HG02678 (cell line): Measurements from ENCODE around the gene SIDT2.

Experiments
- ATAC-seq: cut with Tn5 transposase; IDR thresholded peaks from one replicate; pipeline ENCODE4 v1.9.1; 2021; ENCODE audit warnings: mild to moderate bottlenecking, moderate library complexity; ENCODE audit not compliant: unreplicated experiment

The SIDT2 gene

GRCh38 chr11:117220568-117220967 lies 42.0 kb downstream of the SIDT2 start:
- ATAC-seq = no peak

GRCh38 chr11:117220999-117221774 lies 42.6 kb downstream of the SIDT2 start:
- ATAC-seq = no peak

- ATAC-seq = no peak
Observed at GRCh38 chr11:117221775-117222517, 43.4 kb downstream of the SIDT2 start.

- no peak for ATAC-seq
Observed at GRCh38 chr11:117222991-117223740, 44.6 kb downstream of the SIDT2 start.

GRCh38 chr11:117223741-117224689 lies 45.5 kb downstream of the SIDT2 start:
- ATAC-seq = no peak

GRCh38 chr11:117225553-117226170 lies 47.1 kb downstream of the SIDT2 start:
- ATAC-seq = no peak

GRCh38 chr11:117226388-117227385 lies 48.1 kb downstream of the SIDT2 start:
- no peak for ATAC-seq

- ATAC-seq = no peak
Observed at GRCh38 chr11:117228091-117228490, 49.5 kb downstream of the SIDT2 start.

- ATAC-seq = no peak
Observed at GRCh38 chr11:117229411-117229810, 50.9 kb downstream of the SIDT2 start.

GRCh38 chr11:117229931-117230285 lies 51.4 kb downstream of the SIDT2 start:
- no peak for ATAC-seq

- ATAC-seq = no peak
Observed at GRCh38 chr11:117230286-117230961, 51.9 kb downstream of the SIDT2 start.

GRCh38 chr11:117230999-117231841 lies 52.7 kb downstream of the SIDT2 start:
- no peak for ATAC-seq

GRCh38 chr11:117231842-117232091 lies 53.2 kb downstream of the SIDT2 start, which contains the start of gene PCSK7:
Gene PCSK7 (minus strand): TSS chr11:117232073. CDS start chr11:117229844, 2,229 bp downstream.
- ATAC-seq = no peak

- ATAC-seq = peak; percentile 75
Observed at GRCh38 chr11:117232092-117232878, 53.7 kb downstream of the SIDT2 start, which contains the start of gene RNF214. Gene RNF214 (plus strand): TSS chr11:117232671. CDS start chr11:117234273, 1,602 bp downstream.

- ATAC-seq = no peak
Observed at GRCh38 chr11:117232911-117233409, 54.4 kb downstream of the SIDT2 start.

- ATAC-seq = no peak
Observed at GRCh38 chr11:117238221-117238620, 59.7 kb downstream of the SIDT2 start.
